Stimulated activated CD4-positive, alpha-beta T cell treated with anti-CD3 and anti-CD28 coated beads, Interleukin-15, amount 100 ng/mL, for 48 hours (primary cell): Measurements from ENCODE around the gene RAB3IL1.
"Not testable (repeated sequence)": the region's sequence is repeated elsewhere in the genome, so short reads cannot be mapped to it uniquely, and the experiment has no call there.

Experiments
- DNase-seq, 2 donors: peaks; one replicate each; pipeline ENCODE4 v3.0.0-alpha.2; 2020; ENCODE audit warnings: low read depth in 2 of 2

Gene RAB3IL1

GRCh38 chr11:61885784-61886580, 31.4 kb downstream of the RAB3IL1 start:
- DNase-seq = no peak

GRCh38 chr11:61885166-61885778, 32.1 kb downstream of the RAB3IL1 start:
- no peak for DNase-seq

GRCh38 chr11:61883947-61884346, 33.4 kb downstream of the RAB3IL1 start:
- DNase-seq = no peak

GRCh38 chr11:61883327-61883726, 34.0 kb downstream of the RAB3IL1 start:
- no peak for DNase-seq

GRCh38 chr11:61882879-61883278, 34.5 kb downstream of the RAB3IL1 start:
- no peak for DNase-seq

- DNase-seq = not testable (repeated sequence)
Observed at GRCh38 chr11:61882267-61882666, 35.1 kb downstream of the RAB3IL1 start.

- no peak for DNase-seq
Observed at GRCh38 chr11:61881397-61881796, 36.0 kb downstream of the RAB3IL1 start.

- DNase-seq = no peak
Observed at GRCh38 chr11:61880454-61880853, 36.9 kb downstream of the RAB3IL1 start.

GRCh38 chr11:61880031-61880430, 37.3 kb downstream of the RAB3IL1 start:
- no peak for DNase-seq

GRCh38 chr11:61879152-61879551, 38.2 kb downstream of the RAB3IL1 start:
- DNase-seq = no peak

GRCh38 chr11:61875698-61876097, 41.7 kb downstream of the RAB3IL1 start:
- no peak for DNase-seq

- no peak for DNase-seq
Observed at GRCh38 chr11:61874853-61875252, 42.5 kb downstream of the RAB3IL1 start.

GRCh38 chr11:61874377-61874809, 43.0 kb downstream of the RAB3IL1 start:
- no peak for DNase-seq

GRCh38 chr11:61873588-61874376, 43.6 kb downstream of the RAB3IL1 start:
- DNase-seq = no peak

GRCh38 chr11:61872935-61873565, 44.3 kb downstream of the RAB3IL1 start:
- no peak for DNase-seq

GRCh38 chr11:61871158-61871597, 46.2 kb downstream of the RAB3IL1 start:
- DNase-seq = peak; percentile 60 to 62

- DNase-seq = no peak
Observed at GRCh38 chr11:61870541-61871031, 46.8 kb downstream of the RAB3IL1 start.

GRCh38 chr11:61869708-61870451, 47.5 kb downstream of the RAB3IL1 start:
- DNase-seq = no peak

GRCh38 chr11:61869429-61869707, 48.0 kb downstream of the RAB3IL1 start:
- DNase-seq = no peak

GRCh38 chr11:61868571-61869428, 48.6 kb downstream of the RAB3IL1 start:
- no peak for DNase-seq
